GM08714 (cell line): ENCODE results near the gene MASP1.

Experiments used
- H3K4me3 ChIP-seq: fragments of 200-500 bp; sonication (Bioruptor generic); 2 replicates; pipeline ENCODE4 v1.5.1; 2014; ENCODE audit warnings: mild to moderate bottlenecking, low read length, inconsistent platforms
- ZNF274 ChIP-seq: IDR thresholded peaks from 2 replicates; pipeline ENCODE4 v1.6.1; 2012; ENCODE audit warnings: mild to moderate bottlenecking, low read depth, low read length

The MASP1 gene

GRCh38 chr3:187291512-187292132, at the start of gene MASP1:
MASP1 (minus strand) TSS chr3:187291737; CDS start chr3:187291632, 105 bp downstream.
- TF ChIP-seq ZNF274: no peak

GRCh38 chr3:187340578-187340977, 49.0 kb upstream of the MASP1 start:
- H3K4me3 ChIP-seq: no peak overlapping the region
- no peak for TF ChIP-seq ZNF274

More at GRCh38 chr3:187291512-187292132, at the start of gene MASP1:
- no peak within 1 kb of the TSS for H3K4me3 ChIP-seq

- TF ChIP-seq ZNF274: no peak
- no peak overlapping the region for H3K4me3 ChIP-seq
Measured at GRCh38 chr3:187336322-187336721, 44.8 kb upstream of the MASP1 start.

- no peak overlapping the region for H3K4me3 ChIP-seq
- TF ChIP-seq ZNF274: no peak
Measured at GRCh38 chr3:187334904-187335303, 43.4 kb upstream of the MASP1 start.

DNA sequence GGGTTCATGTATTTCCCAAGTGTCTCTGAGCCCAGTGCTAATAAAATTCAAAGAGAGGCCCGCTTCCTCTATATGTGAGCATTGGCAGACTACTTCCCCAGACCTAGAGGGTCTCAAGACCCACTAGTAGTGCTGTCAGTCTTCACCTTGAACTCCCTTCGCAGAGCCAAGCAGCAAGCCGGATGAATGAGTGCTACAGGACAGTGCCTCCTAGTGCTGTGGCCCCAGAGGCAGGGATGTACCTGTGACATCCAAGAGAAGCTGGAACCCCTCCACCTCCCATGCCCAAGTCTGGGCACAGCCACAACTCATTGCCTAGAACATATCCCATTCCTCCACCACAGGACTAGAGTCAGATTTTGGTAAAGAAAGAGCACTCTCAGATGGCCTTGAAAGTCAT, 37.2 kb upstream of the MASP1 start:
- H3K4me3 ChIP-seq: no peak overlapping the region
- no peak for TF ChIP-seq ZNF274

- no peak overlapping the region for H3K4me3 ChIP-seq
- no peak for TF ChIP-seq ZNF274
Measured at GRCh38 chr3:187327845-187328244, 36.3 kb upstream of the MASP1 start.

GRCh38 chr3:187325632-187326031, 34.1 kb upstream of the MASP1 start:
- no peak overlapping the region for H3K4me3 ChIP-seq
- no peak for TF ChIP-seq ZNF274

DNA sequence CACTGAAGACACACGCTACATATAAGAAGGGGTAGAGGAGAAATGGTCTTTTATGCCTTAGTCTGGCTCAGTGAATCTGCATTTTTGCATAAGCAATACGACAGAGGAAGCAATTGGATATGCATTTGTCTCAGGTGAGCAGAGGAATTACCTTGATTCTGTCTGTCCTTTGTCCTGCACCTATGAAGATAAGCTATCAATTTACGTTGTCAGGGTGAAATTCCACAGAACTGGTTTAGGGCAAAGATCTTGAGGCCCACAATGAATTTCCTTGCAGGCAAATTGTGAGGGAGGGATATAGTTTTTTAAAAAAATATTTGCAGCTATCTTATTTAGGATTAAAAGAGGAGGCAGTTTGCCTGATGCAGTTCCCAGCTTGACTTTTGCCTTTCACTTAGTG, 31.6 kb upstream of the MASP1 start:
- TF ChIP-seq ZNF274: no peak
- no peak overlapping the region for H3K4me3 ChIP-seq

DNA sequence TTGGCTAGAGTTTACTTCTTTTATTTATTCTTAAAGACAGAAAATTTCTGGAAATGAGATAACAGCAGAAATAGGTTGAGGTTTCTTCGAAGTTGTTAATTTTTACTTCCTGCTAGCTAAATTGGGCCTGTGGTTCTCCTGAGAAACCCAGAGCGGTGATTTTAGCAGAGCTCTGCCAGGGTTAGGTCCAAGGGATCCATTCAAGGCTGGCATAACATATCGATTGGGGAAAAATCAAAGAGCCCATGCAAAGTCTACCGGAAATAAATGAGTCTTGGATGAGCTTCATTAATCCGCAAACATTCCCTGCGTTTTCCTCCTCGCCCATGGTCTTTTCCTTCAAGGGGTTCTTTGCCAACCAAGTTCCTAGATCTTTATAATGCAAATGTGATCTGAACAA, 30.8 kb upstream of the MASP1 start:
- no peak for TF ChIP-seq ZNF274
- H3K4me3 ChIP-seq: no peak overlapping the region

DNA sequence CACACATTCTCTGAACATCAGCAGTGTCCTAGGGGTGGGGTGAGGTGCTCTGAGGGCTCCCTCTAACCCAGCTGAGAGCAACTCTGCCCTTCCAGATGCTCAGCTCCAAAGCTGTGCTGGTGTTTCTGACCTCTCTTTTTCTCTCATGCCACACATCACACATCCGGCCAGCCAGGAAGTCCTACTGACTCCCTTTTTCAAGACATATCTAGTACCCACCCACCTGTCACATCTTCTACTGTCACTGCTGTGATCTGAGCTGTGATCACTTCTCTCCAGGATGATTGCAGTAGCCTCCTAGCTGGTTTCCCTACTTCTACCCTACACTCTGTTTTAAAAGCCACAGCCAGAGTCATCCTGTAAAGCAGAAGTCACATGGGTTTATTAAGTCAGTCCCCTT, 30.2 kb upstream of the MASP1 start:
- H3K4me3 ChIP-seq: no peak overlapping the region

GRCh38 chr3:187319699-187320302, 28.3 kb upstream of the MASP1 start:
- no peak for TF ChIP-seq ZNF274
- H3K4me3 ChIP-seq: no peak overlapping the region

More for the DNA sequence above, 30.2 kb upstream of the MASP1 start:
- no peak for TF ChIP-seq ZNF274

DNA sequence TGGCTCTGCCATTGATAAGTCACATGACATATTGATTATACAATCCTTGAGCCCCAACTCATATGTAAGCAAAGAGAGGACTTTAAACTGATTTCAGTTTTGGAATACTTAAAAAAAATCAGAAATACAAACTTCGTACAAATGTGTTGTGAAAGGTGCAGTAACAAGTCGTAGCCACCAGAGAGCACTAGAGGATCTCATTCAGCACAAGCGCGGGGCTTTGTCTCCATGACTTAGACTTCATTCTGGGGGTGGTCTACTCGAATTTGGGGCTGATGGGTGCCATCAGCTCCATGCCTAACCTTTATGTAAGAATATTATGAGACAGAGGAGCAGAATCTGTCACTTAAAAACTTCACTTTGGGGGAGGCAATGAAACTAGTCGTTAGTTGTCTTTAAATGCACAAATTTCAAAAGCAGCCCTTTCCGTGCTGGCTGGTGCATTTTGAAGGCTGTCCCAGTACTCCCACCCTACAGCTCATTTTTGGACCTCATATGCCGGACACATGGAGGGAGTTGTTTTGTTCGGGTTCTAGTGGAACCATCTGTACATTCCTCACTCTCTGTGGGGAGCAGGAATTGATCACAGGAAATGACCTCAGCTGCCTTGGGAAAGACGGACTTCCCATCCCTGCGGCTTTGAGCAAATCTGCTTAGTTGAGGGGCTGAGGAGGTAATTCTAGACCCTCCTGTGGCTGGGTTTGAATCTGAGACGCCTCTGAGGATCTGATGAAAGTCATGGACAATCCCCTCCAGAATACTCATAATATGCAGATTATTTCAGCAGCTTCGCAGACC, 27.5 kb upstream of the MASP1 start:
- TF ChIP-seq ZNF274: no peak
- no peak overlapping the region for H3K4me3 ChIP-seq

DNA sequence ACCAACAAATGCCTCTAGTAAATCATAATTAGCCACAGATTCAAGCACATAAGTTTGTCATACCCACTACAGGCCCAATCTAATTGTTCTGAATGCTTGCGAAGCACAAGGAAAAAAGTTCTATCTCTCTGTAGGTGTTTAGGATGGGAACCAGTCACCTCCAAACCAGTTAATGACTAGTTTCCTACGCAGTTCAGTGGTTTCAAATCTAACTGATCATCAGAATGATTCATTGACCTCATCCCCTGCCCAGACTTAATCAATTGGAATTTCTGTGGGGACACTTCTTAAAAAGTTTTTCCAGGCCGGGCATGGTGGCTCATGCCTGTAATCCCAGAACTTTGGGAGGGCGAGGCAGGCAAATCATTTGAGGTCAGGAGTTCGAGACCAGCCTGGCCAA, 24.3 kb upstream of the MASP1 start:
- no peak overlapping the region for H3K4me3 ChIP-seq
- no peak for TF ChIP-seq ZNF274

- TF ChIP-seq ZNF274: no peak
- H3K4me3 ChIP-seq: no peak overlapping the region
Measured at GRCh38 chr3:187314176-187314575, 22.6 kb upstream of the MASP1 start.

- no peak overlapping the region for H3K4me3 ChIP-seq
- TF ChIP-seq ZNF274: no peak
Measured at GRCh38 chr3:187310954-187311470, 19.5 kb upstream of the MASP1 start.
